Subcutaneous adipose tissue (tissue), 4 donors: ENCODE data around the gene RBM34. TPM values are rescaled to one million over a fixed set of nuclear protein-coding genes. Genes with fewer than 3 reads are reported as not detected.

Experiments used
- small RNA-seq: library from RNA; depleted of rRNA; stranded (forward); fragments of <200 nt; gene quantifications from one replicate; pipeline ENCODE3, GENCODE V24; 2016
- total RNA-seq, 4 donors: library from RNA; depleted of rRNA; stranded (reverse); fragments of >200 nt; gene quantifications; one replicate each; pipeline ENCODE4 v1.1.0, GENCODE V29; 2016
- TF ChIP-seq, protein P1 (sequence below): fragments of 450-650 bp; IDR thresholded peaks from one replicate; pipeline ENCODE4 v1.5.1; 2016; ENCODE audit warnings: low read depth, mild to moderate bottlenecking, control low read depth, antibody characterized with exemption, moderate library complexity

Gene RBM34
- total RNA-seq, 4 donors from 2014 or later, result 32.2 to 57.8 (median 51.8) TPM

DNA sequence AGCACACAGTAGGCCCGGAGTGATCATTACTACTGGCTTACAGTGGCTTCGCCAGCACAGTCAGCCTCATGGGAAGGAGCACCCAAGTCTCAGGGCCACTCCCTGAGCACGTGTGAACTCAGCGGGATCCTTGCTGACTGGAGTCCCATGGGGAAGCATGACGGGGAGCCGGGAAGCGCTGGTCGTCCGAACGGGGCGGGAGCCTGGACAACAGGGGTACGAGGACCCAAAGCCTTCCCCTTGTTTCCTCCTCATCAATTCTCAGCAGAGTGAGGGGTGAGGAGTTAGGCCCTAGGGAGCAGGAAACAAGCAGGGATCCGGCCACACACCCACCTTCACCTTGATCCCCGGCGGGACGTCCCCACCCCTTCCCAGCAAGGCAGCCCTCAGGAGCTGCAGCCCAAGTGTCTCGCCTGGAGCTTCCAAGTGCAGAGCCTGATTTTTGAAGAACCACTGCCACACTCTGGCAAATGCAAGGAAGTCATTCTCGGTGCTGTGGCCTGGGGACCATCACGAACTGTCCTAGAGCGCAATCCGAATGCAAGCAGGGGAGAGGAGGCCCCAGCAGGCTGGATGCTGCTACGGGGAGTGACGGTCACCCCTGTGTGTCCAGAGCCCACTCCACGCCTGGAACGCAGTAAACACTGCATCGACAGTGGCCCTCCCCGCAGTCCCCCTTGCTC lies 67.9 kb downstream of the RBM34 start:
- TF ChIP-seq, protein P1, sequence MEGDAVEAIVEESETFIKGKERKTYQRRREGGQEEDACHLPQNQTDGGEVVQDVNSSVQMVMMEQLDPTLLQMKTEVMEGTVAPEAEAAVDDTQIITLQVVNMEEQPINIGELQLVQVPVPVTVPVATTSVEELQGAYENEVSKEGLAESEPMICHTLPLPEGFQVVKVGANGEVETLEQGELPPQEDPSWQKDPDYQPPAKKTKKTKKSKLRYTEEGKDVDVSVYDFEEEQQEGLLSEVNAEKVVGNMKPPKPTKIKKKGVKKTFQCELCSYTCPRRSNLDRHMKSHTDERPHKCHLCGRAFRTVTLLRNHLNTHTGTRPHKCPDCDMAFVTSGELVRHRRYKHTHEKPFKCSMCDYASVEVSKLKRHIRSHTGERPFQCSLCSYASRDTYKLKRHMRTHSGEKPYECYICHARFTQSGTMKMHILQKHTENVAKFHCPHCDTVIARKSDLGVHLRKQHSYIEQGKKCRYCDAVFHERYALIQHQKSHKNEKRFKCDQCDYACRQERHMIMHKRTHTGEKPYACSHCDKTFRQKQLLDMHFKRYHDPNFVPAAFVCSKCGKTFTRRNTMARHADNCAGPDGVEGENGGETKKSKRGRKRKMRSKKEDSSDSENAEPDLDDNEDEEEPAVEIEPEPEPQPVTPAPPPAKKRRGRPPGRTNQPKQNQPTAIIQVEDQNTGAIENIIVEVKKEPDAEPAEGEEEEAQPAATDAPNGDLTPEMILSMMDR, result no peak

DNA sequence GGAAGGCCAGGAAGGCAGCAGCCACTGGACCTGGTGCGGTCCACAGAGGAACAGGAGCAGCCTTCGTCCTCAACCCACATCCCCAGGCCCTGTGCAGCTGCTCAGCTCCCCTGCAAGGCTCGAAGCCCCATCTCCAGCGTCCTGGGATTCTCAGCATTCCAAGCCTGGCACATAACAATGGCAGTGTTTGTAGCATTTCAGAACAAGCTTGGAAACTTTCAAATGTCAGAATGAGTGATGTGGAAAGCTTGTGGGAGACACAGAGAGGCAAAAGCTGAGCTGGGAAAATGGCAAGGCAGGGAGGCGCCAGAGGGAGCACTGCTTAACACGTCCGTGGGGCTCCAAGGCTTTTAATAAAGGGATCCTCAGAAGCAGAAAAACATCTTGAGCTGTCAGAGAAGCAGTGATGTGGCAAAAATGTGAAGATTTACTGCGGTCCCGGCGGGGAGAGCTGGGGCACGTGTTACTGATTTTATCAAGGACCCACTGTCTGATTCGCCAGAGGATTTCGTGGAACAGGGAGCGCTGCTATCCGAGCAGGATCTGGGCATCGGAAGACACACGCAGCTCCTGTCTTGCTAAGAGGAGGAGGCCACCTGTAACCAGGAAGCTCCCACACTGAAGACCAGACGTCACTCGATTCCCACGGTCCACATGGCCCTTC lies 70.5 kb downstream of the RBM34 start:
- TF ChIP-seq, protein P1, result no peak

DNA sequence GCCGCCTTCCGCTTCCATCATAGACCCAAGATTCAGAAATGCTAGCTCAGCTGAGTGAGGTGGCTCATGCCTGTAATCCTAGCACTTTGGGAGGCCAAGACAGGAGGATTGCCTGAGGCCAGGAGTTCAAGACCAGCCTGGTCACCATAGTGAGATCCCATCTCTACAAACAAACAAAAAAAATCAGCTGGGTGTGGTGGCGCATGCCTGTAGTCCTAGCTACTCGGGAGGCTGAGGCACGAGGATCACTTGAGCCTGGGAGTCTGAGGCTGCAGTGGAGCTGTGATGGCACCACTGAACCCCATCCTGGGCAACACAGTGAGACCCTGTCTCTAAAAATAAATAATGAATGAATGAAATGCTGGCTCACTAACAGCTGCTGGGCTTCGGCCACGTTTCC lies 72.1 kb downstream of the RBM34 start:
- TF ChIP-seq, protein P1, result no peak

DNA sequence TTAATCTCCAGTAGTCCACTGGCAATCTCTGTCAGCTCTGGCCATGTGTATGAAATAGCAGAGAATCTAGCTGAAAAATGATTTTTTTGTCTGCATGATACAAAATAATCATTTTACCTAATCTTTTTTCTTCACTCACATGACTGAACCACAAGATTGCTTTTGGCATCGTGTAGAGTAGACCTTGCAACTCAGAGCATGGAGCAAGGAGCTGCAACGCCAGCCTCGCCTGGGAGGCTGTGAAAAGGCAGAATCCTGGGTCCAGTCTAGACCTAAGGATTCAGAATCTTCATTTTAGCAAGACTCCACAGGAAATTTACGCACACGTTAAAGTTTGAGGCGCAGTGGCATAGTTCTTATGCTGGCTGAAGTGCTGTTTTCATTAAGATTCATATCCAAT lies 72.6 kb downstream of the RBM34 start:
- TF ChIP-seq, protein P1, result no peak

DNA sequence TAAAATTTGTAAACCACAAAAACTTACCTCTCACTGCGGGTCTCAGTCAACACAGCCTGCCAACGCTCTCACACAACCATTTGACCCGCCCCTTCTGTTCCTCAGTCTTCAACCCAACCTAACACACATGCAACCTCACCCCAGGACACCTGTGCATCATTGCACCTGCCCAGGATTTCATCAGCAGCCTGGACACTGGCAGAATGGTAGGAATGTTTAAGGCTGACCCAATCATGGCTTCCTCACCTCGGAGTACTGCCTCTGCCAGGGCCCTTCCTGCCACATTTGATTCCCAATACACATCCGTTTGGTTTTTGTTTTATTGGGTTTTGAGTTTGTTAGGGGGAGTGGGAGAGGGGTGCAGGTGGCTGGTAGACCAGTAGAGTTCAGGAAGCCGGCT lies 73.1 kb downstream of the RBM34 start:
- TF ChIP-seq, protein P1, result no peak

Small RNA genes within 50 kb of the gene (small RNA-seq; reads per million reads assigned to genes)
- gene AL732292.1, result not detected
- gene MIR4753, result not detected
- gene SNORA14B, result 37.5 reads per million, percentile 96 among the genes with 10 or more reads in this experiment

Other genes with a start within 250 kb of the RBM34 start
- 10 to 100 TPM; 86.0 to 99.0 (median 95.4) TPM for gene TOMM20, start 32.4 kb downstream of the RBM34 start, total RNA-seq
- gene ARID4B, start 166.9 kb upstream of the RBM34 start, total RNA-seq, result 10 to 100 TPM; 41.1 to 53.5 (median 48.0) TPM
- 10 to 100 TPM; 11.5 to 38.8 (median 24.0) TPM for gene GGPS1, start 167.3 kb upstream of the RBM34 start, total RNA-seq
- 10 to 100 TPM; 11.7 to 32.4 (median 22.6) TPM for gene TBCE, start 206.2 kb upstream of the RBM34 start, total RNA-seq